Measurements from ENCODE around the gene MYL11.

- TF ChIP-seq CTCF (IDR thresholded peaks at IDR 0.05; ENCODE audit: insufficient read depth, low read length), result no peak
- no peak for TF ChIP-seq REST (IDR thresholded peaks at IDR 0.05; ENCODE audit: insufficient replicate concordance, low read depth)
- no peak for TF ChIP-seq GABPA (IDR thresholded peaks at IDR 0.05; ENCODE audit: low read depth)
Observed at GRCh38 chr16:30413112-30413806, 38.7 kb downstream of the MYL11 start.
